G401.6 (cell line): ENCODE data around the gene FAXDC2.

ENCODE experiments used
- FAIRE-seq: peaks from 2 replicates; lab custom pipeline; 2012; peaks lifted over from hg19 to GRCh38; lab: Jason Lieb, UNC

FAXDC2 gene

DNA sequence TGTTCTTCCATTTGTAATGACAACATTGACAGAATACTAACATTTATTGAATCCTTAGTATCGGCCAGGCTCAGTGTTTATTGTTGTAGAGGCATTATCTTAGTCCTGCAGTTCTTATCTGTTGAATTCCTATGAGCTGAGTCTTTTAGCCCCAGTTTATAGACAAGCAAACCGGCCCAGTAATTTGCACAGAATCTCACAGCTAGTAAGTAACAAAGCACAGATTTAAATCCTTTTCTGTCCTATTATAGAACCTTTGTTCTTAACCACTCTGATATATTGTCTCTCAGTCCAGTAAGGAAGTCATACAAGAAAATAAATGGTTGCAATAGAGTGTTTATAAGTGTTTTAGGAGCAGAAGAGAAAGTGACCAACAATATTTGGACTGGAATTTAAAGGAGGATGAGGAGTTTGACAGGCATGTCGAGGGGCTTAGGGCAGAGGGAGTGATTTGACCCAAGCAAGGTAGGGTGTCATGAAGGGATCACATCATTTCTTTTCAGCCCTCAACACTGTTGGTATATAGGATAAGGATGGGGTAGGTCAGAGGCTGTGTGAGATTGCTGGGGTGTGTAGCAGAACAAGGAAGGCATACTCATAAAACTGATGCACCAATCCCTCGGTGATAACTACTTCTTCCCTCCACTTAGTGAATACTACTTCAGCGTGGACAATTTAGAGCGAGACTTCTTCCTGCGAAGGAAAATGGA is 55.7 kb downstream of the FAXDC2 start:
- no peak for FAIRE-seq

- FAIRE-seq, result no peak
Observed at GRCh38 chr5:154793599-154794524, 56.5 kb downstream of the FAXDC2 start.

DNA sequence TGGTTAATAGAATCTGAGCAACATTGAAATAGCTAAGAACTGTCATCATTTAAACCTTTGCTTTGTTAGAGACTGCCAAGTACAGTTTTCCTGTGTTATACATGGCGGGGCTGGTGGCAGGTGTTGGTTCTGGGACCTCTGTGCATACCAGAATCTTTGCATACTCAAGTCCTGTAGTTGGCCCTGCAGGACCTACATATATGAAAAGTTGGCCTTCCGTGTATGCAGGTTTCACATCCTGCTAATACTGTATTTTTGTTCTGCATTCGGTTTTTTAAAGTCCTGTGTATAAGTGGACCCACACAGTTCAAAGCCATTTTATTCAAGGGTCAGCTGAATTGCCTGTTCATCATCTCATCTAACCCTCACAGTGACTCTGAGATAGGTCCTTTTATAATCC is 58.9 kb downstream of the FAXDC2 start:
- FAIRE-seq, result no peak

- FAIRE-seq, result no peak
Observed at GRCh38 chr5:154788212-154788611, 62.2 kb downstream of the FAXDC2 start.

DNA sequence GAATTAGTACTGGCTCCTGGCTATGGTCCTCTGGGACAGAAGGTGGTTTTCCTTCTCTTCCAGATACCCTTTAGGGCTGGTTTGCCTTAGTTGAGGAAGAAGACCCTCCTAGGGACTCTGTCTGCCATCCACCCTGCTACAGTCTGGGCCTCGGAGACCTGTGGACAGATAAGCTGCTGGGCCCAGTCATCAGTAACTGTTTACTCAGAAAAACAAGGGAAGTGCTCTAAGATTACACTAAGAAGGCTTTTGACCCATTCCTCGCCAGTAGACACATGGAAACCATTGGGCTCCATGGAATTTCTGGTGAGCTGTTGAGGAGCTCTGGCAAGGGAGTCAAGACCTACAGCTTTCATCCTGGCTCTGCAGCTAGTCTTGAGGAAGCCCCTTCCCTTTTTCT is 64.0 kb downstream of the FAXDC2 start:
- no peak for FAIRE-seq

GRCh38 chr5:154784856-154785255 is 65.5 kb downstream of the FAXDC2 start:
- FAIRE-seq, result no peak

DNA sequence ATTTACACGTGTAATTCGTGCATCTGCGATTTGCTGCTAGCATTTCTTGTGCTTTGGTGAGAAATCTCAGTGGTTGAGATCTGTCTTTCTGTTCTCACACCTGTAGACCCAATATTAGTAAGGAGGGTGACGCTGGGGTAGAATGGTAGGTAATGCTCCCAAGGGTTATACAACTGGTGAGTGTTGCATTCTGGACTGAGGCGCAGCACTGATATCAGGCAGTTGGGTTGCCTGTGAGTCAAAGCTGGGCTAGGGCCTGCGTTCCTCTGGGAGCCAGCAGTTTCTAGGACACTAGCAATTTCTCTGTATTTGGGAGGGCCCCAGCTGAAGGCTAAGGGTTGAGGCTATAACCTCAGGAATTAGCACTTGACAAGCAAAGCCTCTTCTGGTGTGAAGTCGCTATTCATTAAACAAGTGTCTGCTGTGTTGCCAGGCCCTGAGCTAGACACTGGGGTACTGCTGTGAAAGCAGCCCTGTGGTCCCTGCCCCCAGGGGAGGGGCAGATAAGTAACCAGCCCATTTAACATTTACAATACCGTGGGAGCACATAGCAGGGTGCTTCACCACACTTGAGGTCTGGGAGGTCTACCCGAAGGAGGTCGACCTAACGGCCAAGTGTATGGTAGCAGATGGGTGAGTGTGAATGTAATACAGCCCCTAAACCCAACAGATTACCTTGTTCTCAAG is 66.5 kb downstream of the FAXDC2 start:
- no peak for FAIRE-seq

GRCh38 chr5:154782812-154783592 is 67.4 kb downstream of the FAXDC2 start:
- no peak for FAIRE-seq

DNA sequence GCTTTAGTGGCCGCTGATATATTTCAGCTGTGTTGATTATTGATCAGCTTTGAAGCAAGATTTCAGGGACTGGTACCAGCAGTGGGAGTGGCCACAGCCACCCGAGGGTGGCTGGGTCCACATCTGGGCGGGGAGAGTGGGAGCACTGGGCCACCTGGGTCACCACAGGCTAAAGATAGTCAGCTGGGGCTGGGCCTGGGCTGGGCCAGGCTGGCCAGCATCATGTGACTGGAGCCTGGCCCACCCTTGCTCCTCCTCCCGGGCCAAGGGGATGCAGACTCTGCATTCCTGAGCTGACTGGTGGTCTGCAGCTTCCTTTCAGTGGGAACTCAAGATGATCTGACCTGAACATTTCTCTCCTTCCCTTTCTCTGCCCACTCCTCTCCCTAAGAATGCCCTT is 68.1 kb downstream of the FAXDC2 start:
- FAIRE-seq, result no peak

- FAIRE-seq, result no peak
Observed at GRCh38 chr5:154780128-154780527, 70.3 kb downstream of the FAXDC2 start.

GRCh38 chr5:154779105-154779504 is 71.3 kb downstream of the FAXDC2 start:
- FAIRE-seq, result no peak

DNA sequence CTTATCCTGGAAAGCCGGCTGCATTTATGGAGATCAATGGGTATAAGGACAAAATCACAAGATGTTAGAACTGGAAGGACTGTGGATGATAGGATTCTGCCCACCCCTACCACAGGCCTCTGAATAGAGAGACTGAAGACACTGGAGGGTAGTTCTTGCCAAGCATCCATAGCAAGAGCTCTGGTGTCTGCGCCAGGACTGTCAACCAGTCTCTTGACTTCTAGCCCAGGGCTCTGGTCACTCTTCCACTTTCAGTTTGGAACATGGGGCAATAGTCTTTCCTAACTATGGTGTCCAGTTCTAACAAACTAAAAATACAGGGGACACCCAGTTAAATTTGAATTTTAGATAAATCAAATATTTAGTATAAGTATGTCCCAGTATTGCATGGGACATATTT is 71.9 kb downstream of the FAXDC2 start:
- FAIRE-seq, result no peak

DNA sequence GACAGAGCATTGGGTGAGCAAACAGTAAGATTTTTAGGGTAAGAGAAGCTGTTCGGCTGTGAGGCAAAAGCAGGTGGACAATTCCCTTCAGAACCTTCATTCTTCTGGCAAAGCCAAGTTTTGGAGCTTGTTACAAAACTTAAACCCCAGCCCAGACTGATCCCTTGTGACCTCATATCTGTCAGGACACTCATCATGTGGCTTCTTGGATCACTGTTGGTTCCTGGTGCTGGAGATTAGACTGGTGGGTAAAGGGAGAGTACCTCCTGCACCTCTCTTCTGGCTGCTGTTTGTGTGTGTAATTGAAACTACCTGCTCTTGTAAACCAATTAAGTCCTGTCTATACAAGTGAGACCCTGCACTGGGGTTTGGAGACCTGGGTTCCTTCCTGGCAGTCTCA is 74.2 kb downstream of the FAXDC2 start:
- FAIRE-seq, result no peak

DNA sequence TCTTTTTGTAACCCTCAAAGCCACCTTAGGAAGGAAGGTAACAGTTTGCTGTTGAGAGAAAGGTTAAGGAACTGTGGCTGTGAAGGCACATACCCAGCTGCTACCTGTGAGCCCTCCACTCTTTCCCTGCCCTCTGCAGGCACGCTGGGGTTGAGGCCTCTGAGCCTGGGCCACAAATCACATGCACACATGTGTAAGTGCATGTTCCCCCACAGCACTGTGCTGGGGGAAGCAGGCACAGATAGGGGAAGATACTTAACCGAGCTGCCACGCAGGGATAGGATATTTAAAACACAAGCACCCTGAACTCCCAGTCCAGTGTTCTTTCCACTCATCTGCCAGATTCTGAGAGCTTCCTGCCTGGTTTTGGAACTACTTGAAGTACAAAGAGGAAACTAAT is 77.1 kb downstream of the FAXDC2 start:
- FAIRE-seq, result no peak

DNA sequence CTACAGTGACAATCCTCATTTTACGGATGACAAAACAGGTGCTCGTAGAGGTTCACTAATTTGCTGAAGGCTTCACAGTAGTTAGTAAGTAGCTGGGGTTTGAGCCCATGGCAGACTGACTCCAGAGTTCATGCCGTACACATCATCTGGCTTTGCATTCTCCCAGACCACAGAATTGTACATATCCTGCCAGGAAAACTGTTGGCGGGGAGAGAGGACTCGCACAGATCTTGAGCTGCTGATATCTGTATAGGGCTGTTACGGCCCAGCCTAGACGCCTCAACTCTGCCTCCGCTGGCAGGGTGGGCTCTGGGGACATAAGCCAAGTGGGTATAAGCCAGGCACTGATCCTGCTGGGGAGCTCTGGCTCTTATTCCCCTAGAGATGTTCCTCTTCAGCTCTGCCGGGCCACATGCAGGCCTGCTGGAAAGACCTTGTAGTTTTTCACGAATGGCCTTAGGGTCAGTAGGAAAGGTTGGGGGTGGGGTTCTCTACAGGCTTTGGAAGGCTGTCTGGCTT is 79.0 kb downstream of the FAXDC2 start:
- FAIRE-seq, result no peak

DNA sequence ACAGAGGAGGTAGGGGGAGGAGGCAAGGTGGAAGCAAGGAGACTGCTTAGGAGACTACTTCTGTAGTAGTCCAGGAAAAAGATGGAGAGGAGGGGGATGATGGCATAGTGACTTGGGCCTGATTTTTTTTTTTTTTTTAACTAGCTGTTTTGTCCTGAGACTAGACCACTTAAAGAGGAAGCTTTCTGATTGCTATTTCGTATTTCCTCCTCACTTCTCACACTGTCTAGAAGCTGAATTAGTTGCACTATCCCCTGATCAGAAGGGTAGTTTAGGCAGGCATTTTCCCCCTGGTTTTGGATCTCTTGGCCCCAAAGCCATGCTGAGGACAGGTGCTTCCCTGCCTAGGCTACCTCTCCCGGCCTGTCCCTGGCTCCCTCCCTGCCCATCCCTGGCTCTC is 80.3 kb downstream of the FAXDC2 start:
- no peak for FAIRE-seq
